Peyer's patch (tissue), 4 donors: ENCODE results near the gene GOLGA8A.

Experiments used
- CTCF ChIP-seq, 6 experiments: fragments of 450-650 bp in 4 of 6; fragments of 200-600 bp in 2 of 6; sonication (generic) in 1 of 6; IDR thresholded peaks; one replicate each; pipeline ENCODE4 v1.5.1; 2017 to 2019; ENCODE audit warnings: antibody characterized with exemption in 6 of 6, mild to moderate bottlenecking in 3 of 6, moderate library complexity in 1 of 6
- POLR2A ChIP-seq, 2 donors: fragments of 450-650 bp; IDR thresholded peaks; one replicate each; pipeline ENCODE4 v1.5.1; 2017; ENCODE audit warnings: antibody characterized with exemption in 2 of 2, mild to moderate bottlenecking in 2 of 2, moderate library complexity in 2 of 2

GRCh38 chr15:34456658-34457057 lies 19.1 kb upstream of the GOLGA8A start:
- no peak for TF ChIP-seq CTCF (IDR thresholded peaks at IDR 0.05)
- no peak for TF ChIP-seq POLR2A (IDR thresholded peaks at IDR 0.05)
